Neural progenitor cell (in vitro differentiated cells): Measurements from ENCODE around the gene ZNF497. TPM values are rescaled to one million over a fixed set of nuclear protein-coding genes. Genes with fewer than 3 reads are reported as not detected.
"Not testable (repeated sequence)": the region's sequence is repeated elsewhere in the genome, so short reads cannot be mapped to it uniquely, and the experiment has no call there.

Source experiments
- DNase-seq: peaks from one replicate; pipeline ENCODE4 v3.0.0-alpha.2; 2016; ENCODE audit warnings: low spot score
- H2AFZ ChIP-seq: fragments of 200-600 bp; sonication (generic); replicated peaks from 2 replicates; pipeline ENCODE4 v1.6.1; 2016; ENCODE audit warnings: antibody characterized with exemption
- H3F3A ChIP-seq: fragments of 200-600 bp; sonication (generic); 2 replicates; pipeline ENCODE4 v1.6.1; 2016; ENCODE audit warnings: antibody characterized with exemption, low read depth
- H3K27ac ChIP-seq: fragments of 200-600 bp; sonication (generic); 2 replicates; pipeline ENCODE4 v1.5.1; 2016; ENCODE audit warnings: mild to moderate bottlenecking
- H3K27me3 ChIP-seq: fragments of 200-600 bp; sonication (generic); 2 replicates; pipeline ENCODE4 v1.6.1; 2016; ENCODE audit warnings: mild to moderate bottlenecking, moderate library complexity
- H3K36me3 ChIP-seq: fragments of 200-600 bp; sonication (generic); 2 replicates; pipeline ENCODE4 v1.5.1; 2016
- H3K4me1 ChIP-seq: fragments of 200-600 bp; sonication (generic); 2 replicates; pipeline ENCODE4 v1.6.1; 2016; ENCODE audit warnings: mixed run types
- H3K4me2 ChIP-seq: fragments of 200-600 bp; sonication (generic); 2 replicates; pipeline ENCODE4 v1.6.1; 2016
- H3K4me3 ChIP-seq: fragments of 200-600 bp; sonication (generic); 2 replicates; pipeline ENCODE4 v1.5.1; 2016
- H3K79me2 ChIP-seq: fragments of 200-600 bp; sonication (generic); 2 replicates; pipeline ENCODE4 v1.6.1; 2016; ENCODE audit warnings: low read depth
- H3K9ac ChIP-seq: fragments of 200-600 bp; sonication (generic); 2 replicates; pipeline ENCODE4 v1.6.1; 2016
- H3K9me3 ChIP-seq: fragments of 200-600 bp; sonication (generic); 2 replicates; pipeline ENCODE4 v1.5.1; 2016; ENCODE audit warnings: low read depth
- H4K20me1 ChIP-seq: fragments of 200-600 bp; sonication (generic); 2 replicates; pipeline ENCODE4 v1.6.1; 2016; ENCODE audit warnings: low read depth
- H3K27ac Mint-ChIP-seq: 3 replicates; pipeline ENCODE4 v1.8.0; 2021; ENCODE audit warnings: mixed read lengths
- H3K27me3 Mint-ChIP-seq: 2 replicates; pipeline ENCODE4 v1.8.0; 2022; ENCODE audit warnings: low read depth, mild to moderate bottlenecking, inconsistent platforms, moderate library complexity, mixed read lengths; ENCODE audit not compliant: insufficient read depth
- H3K36me3 Mint-ChIP-seq: 3 replicates; pipeline ENCODE4 v1.8.0; 2021; ENCODE audit warnings: mixed read lengths
- H3K4me1 Mint-ChIP-seq: 3 replicates; pipeline ENCODE4 v1.8.0; 2021; ENCODE audit warnings: mixed read lengths
- H3K4me3 Mint-ChIP-seq: 3 replicates; pipeline ENCODE4 v1.8.0; 2021; ENCODE audit warnings: mild to moderate bottlenecking, moderate library complexity, mixed read lengths
- H3K9me3 Mint-ChIP-seq: 3 replicates; pipeline ENCODE4 v1.8.0; 2020; ENCODE audit warnings: mixed read lengths
- EZH2 ChIP-seq: fragments of 200-600 bp; sonication (generic); IDR thresholded peaks from 2 replicates; pipeline ENCODE4 v1.6.1; 2017; ENCODE audit warnings: antibody characterized with exemption, mild to moderate bottlenecking, moderate library complexity
- EZH2phosphoT487 ChIP-seq: fragments of 200-600 bp; sonication (generic); IDR thresholded peaks from 2 replicates; pipeline ENCODE4 v1.6.1; 2017; ENCODE audit warnings: antibody characterized with exemption
- total RNA-seq: library from RNA; depleted of rRNA; stranded (reverse); fragments of >200 nt; gene quantifications from 2 replicates; pipeline ENCODE4 v1.2.3, GENCODE V29; 2015; ENCODE audit warnings: low replicate concordance
- TF ChIP-seq, protein P1 (sequence below): fragments of 200-600 bp; sonication (generic); IDR thresholded peaks from 2 replicates; pipeline ENCODE4 v1.5.1; 2017; ENCODE audit warnings: antibody characterized with exemption, mild to moderate bottlenecking

ZNF497 gene
- total RNA-seq, 1 donor from 2014 or later, result 3.7 TPM

DNA sequence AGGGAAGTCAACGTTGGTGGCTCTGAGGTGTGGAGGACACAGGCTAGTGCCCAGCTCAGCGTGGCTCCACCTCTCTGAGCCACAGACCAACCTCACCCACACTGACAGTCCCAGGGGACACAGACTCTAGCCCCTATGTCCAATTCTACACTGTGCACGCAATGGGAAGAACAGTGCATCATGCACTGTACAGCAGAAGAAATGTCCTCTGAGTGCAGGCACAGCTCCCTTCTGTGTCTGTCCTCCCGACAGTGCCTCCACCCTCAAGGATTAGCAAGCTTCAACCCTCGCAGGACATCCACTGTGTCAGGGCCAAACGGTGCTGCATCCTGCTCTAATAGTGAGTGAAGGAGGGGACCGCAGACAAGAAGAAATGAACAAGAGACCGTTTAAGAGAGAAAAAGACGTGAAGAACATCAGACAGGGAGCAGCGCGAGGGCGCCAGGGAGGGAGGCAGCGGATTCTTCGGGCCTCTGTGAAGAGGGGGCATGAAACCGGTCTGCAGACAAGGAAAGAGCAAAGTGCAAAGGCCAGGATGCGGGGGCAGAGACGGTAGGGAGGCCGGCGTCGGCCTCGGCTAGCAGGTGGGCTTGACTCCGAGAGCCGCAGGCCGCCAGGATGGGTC is 17.6 kb upstream of the ZNF497 start:
- Mint-ChIP-seq H3K9me3 (no peaks in the 10 kb centered on the region), H3K27ac (peak overlapping the region; percentile 50), H3K4me3 (peak overlapping the region; percentile 90), H3K36me3 (no peaks in the 10 kb centered on the region), H3K27me3 (peaks cover 11% of the 10 kb centered on the region), H3K4me1 (peaks cover 20% of the 10 kb centered on the region)
- Histone ChIP-seq H3K9ac (peak overlapping the region; percentile 73), H3F3A (peaks cover 8% of the 10 kb centered on the region), H3K4me2 (peak overlapping the region; percentile 89), H3K27me3 (no peaks in the 10 kb centered on the region), H4K20me1 (no peaks in the 10 kb centered on the region), H3K27ac (no peak overlapping the region), H2AFZ (peak overlapping the region; percentile 75), H3K9me3 (no peaks in the 10 kb centered on the region), H3K4me1 (peaks cover 5% of the 10 kb centered on the region), H3K36me3 (no peaks in the 10 kb centered on the region), H3K4me3 (peak overlapping the region; percentile 84), H3K79me2 (peaks cover 7% of the 10 kb centered on the region)
- TF ChIP-seq EZH2phosphoT487 (no peak), EZH2 (no peak)
- TF ChIP-seq, protein P1, sequence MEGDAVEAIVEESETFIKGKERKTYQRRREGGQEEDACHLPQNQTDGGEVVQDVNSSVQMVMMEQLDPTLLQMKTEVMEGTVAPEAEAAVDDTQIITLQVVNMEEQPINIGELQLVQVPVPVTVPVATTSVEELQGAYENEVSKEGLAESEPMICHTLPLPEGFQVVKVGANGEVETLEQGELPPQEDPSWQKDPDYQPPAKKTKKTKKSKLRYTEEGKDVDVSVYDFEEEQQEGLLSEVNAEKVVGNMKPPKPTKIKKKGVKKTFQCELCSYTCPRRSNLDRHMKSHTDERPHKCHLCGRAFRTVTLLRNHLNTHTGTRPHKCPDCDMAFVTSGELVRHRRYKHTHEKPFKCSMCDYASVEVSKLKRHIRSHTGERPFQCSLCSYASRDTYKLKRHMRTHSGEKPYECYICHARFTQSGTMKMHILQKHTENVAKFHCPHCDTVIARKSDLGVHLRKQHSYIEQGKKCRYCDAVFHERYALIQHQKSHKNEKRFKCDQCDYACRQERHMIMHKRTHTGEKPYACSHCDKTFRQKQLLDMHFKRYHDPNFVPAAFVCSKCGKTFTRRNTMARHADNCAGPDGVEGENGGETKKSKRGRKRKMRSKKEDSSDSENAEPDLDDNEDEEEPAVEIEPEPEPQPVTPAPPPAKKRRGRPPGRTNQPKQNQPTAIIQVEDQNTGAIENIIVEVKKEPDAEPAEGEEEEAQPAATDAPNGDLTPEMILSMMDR, result no peak
- DNase-seq, result no peak

GRCh38 chr19:58379246-58379645 is 16.7 kb upstream of the ZNF497 start:
- H3K79me2 ChIP-seq, result peaks cover 7% of the 10 kb centered on the region
- Mint-ChIP-seq H3K27ac (peak overlapping the region; percentile 50), H3K4me1 (peaks cover 18% of the 10 kb centered on the region), H3K9me3 (no peaks in the 10 kb centered on the region), H3K36me3 (no peaks in the 10 kb centered on the region), H3K4me3 (peak overlapping the region; percentile 90), H3K27me3 (peaks cover 9% of the 10 kb centered on the region)
- no peak overlapping the region for H3K4me3 ChIP-seq
- no peak overlapping the region for H3K27ac ChIP-seq
- H3K4me1 ChIP-seq, result peaks cover 5% of the 10 kb centered on the region
- H3K27me3 ChIP-seq, result no peaks in the 10 kb centered on the region
- DNase-seq, result no peak
- no peaks in the 10 kb centered on the region for H3K36me3 ChIP-seq
- no peaks in the 10 kb centered on the region for H4K20me1 ChIP-seq
- H3F3A ChIP-seq, result peaks cover 8% of the 10 kb centered on the region
- no peak overlapping the region for H2AFZ ChIP-seq
- TF ChIP-seq, protein P1, result no peak
- TF ChIP-seq EZH2phosphoT487 (no peak), EZH2 (no peak)
- peak overlapping the region; percentile 89 for H3K4me2 ChIP-seq
- no peaks in the 10 kb centered on the region for H3K9me3 ChIP-seq
- no peak overlapping the region for H3K9ac ChIP-seq

DNA sequence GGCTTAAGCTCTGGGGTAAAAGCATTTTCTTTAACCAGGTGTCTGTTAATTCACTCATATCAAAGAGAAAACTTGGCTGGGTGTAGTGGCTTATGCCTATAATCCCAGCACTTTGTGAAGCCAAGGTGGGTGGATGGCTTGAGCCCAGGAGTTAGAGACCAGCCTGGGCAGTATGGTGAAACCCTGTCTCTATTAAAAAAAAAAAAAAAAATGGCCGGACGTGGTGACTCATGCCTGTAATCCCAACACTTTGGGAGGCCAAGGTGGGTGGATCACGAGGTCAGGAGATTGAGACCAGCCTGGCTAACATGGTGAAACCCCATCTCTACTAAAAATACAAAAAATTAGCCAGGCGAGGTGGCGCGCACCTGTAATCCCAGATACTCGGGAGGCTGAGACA is 14.2 kb upstream of the ZNF497 start:
- not testable (repeated sequence) for H2AFZ ChIP-seq, H3K27me3 ChIP-seq, H3K4me2 ChIP-seq, H3K36me3 Mint-ChIP-seq, H3K79me2 ChIP-seq, H3K27me3 Mint-ChIP-seq, H4K20me1 ChIP-seq, H3K27ac Mint-ChIP-seq, H3K36me3 ChIP-seq, H3K9me3 ChIP-seq, H3K4me3 Mint-ChIP-seq, H3K9ac ChIP-seq, H3K9me3 Mint-ChIP-seq, H3F3A ChIP-seq, H3K4me1 ChIP-seq, H3K4me3 ChIP-seq, DNase-seq, H3K27ac ChIP-seq
- H3K4me1 Mint-ChIP-seq, result peaks cover 14% of the 10 kb centered on the region

GRCh38 chr19:58374200-58374599 is 11.6 kb upstream of the ZNF497 start:
- Histone ChIP-seq H3K9ac (no peak overlapping the region), H4K20me1 (no peaks in the 10 kb centered on the region), H3K9me3 (no peaks in the 10 kb centered on the region), H3K79me2 (peaks cover 2% of the 10 kb centered on the region), H3K36me3 (no peaks in the 10 kb centered on the region), H3K4me3 (no peak overlapping the region), H3K4me2 (no peak overlapping the region), H3K27me3 (no peaks in the 10 kb centered on the region), H3F3A (peaks cover 3% of the 10 kb centered on the region), H3K4me1 (no peaks in the 10 kb centered on the region), H2AFZ (no peak overlapping the region), H3K27ac (no peak overlapping the region)
- peaks cover 5% of the 10 kb centered on the region for H3K36me3 Mint-ChIP-seq
- no peak overlapping the region for H3K27ac Mint-ChIP-seq
- H3K27me3 Mint-ChIP-seq, result peaks cover 4% of the 10 kb centered on the region
- peaks cover 3% of the 10 kb centered on the region for H3K4me1 Mint-ChIP-seq
- H3K9me3 Mint-ChIP-seq, result no peaks in the 10 kb centered on the region
- TF ChIP-seq EZH2phosphoT487, result no peak
- no peak for DNase-seq
- H3K4me3 Mint-ChIP-seq, result no peak overlapping the region
